Measurements from ENCODE around the gene TRAF1.

GRCh38 chr9:120866651-120867050, 59.9 kb downstream of the TRAF1 start:
- no peak for TF ChIP-seq CTCF (IDR thresholded peaks at IDR 0.05)
- TF ChIP-seq POLR2AphosphoS5 (IDR thresholded peaks at IDR 0.05), result no peak

Measured in breast epithelium (tissue), 3 donors.